Left ventricle myocardium inferior (tissue), 1 donor: ENCODE results near the gene MSRB2. TPM values are rescaled to one million over a fixed set of nuclear protein-coding genes. Genes with fewer than 3 reads are reported as not detected.

ENCODE experiments used
- DNase-seq: peaks from one replicate; pipeline ENCODE4 v3.0.0-alpha.2; 2020
- H3K27ac ChIP-seq: fragments of 200-600 bp; replicated peaks from 2 replicates; pipeline ENCODE4 v1.8.0; 2021
- H3K27me3 ChIP-seq: fragments of 200-600 bp; 2 replicates; pipeline ENCODE4 v1.8.0; 2021; ENCODE audit warnings: low read depth
- H3K36me3 ChIP-seq: fragments of 200-600 bp; 2 replicates; pipeline ENCODE4 v1.8.0; 2021
- H3K4me1 ChIP-seq: fragments of 200-600 bp; 2 replicates; pipeline ENCODE4 v1.8.0; 2021
- H3K4me3 ChIP-seq: fragments of 200-600 bp; 2 replicates; pipeline ENCODE4 v1.8.0; 2021; ENCODE audit warnings: mild to moderate bottlenecking, moderate library complexity
- H3K9me3 ChIP-seq: fragments of 200-600 bp; replicated peaks from 2 replicates; pipeline ENCODE4 v1.8.0; 2021
- CTCF ChIP-seq: fragments of 200-600 bp; IDR thresholded peaks from 2 replicates; pipeline ENCODE4 v1.8.0; 2021; ENCODE audit warnings: antibody characterized with exemption, mild to moderate bottlenecking, borderline replicate concordance
- intact Hi-C: fragments of 100-400 bp; cut with micrococcal nuclease; formaldehyde crosslinking; loops from one replicate; pipeline ENCODE4 v1.11.0; 2022
- total RNA-seq: library from RNA; stranded (reverse); fragmentation: NEBNext Ultra II Directional; extraction: Animal tissue kit (Norgen Biotek cat#: 25700); gene quantifications from one replicate; pipeline ENCODE4 v1.2.1, GENCODE V29; 2021
- donor health status: DM: no; HTN: yes; CAD: no; lungs with severe emphysema.

MSRB2 gene
- total RNA-seq, 1 donor from 2014 or later, result 146 TPM

GRCh38 chr10:23171232-23171876 is 76.0 kb downstream of the MSRB2 start:
- TF ChIP-seq CTCF, result no peak
- intact Hi-C loops, result no loop called here
- H3K27ac ChIP-seq, result no peak overlapping the region
- no peaks in the 10 kb centered on the region for H3K9me3 ChIP-seq
- peaks cover 26% of the 10 kb centered on the region for H3K4me1 ChIP-seq
- H3K4me3 ChIP-seq, result no peak overlapping the region
- no peak for DNase-seq
- H3K27me3 ChIP-seq, result peaks cover 99% of the 10 kb centered on the region
- no peaks in the 10 kb centered on the region for H3K36me3 ChIP-seq

Other genes with a start within 250 kb of the MSRB2 start
- not detected for gene ARMC3, start 167.5 kb upstream of the MSRB2 start, total RNA-seq
- gene PTF1A, start 96.7 kb downstream of the MSRB2 start, total RNA-seq, result not detected
- gene C10orf67, start 249.2 kb downstream of the MSRB2 start, total RNA-seq, result 0.36 TPM